ENCODE results near the gene SSRP1. TPM values are rescaled to one million over a fixed set of nuclear protein-coding genes. Genes with fewer than 3 reads are reported as not detected.
A peak's percentile ranks its signal among the peaks of the same experiment; 100 is the strongest.

SSRP1 gene
- polyA plus RNA-seq, 1 donor (not counting 4 experiments of a cell fraction or from before 2014, with no cell fraction given): 115 TPM

- peak overlapping the region; percentile 83 for H3K4me2 ChIP-seq (ENCODE audit: control insufficient read depth, extremely low read depth, insufficient read depth, low read depth, low read length)
- peak overlapping the region; percentile 76 to 92 (median 87) for H3K4me3 ChIP-seq (ENCODE audit: control insufficient read depth in 2 of 3, extremely low read depth in 1 of 3, insufficient read depth in 2 of 3, low read depth in 1 of 3, low read length in 3 of 3)
- H3K79me2 ChIP-seq (ENCODE audit: control insufficient read depth, insufficient read depth, low read length): peaks cover 25% of the 10 kb centered on the region
- peaks cover 2% of the 10 kb centered on the region for H3K9me1 ChIP-seq (ENCODE audit: control insufficient read depth, extremely low read depth, insufficient read depth, low read length)
- H3K4me1 ChIP-seq (ENCODE audit: control insufficient read depth, extremely low read depth, insufficient read depth, low read length): peaks cover 38% of the 10 kb centered on the region
- peak overlapping the region; percentile 71 for H2AFZ ChIP-seq (ENCODE audit: control insufficient read depth, low read length)
- H3K27me3 ChIP-seq (ENCODE audit: control insufficient read depth, extremely low read depth, insufficient read depth, low read length): no peaks in the 10 kb centered on the region
- peak; percentile 49 for FAIRE-seq
- H3K36me3 ChIP-seq (ENCODE audit: control insufficient read depth in 2 of 2, extremely low read depth in 1 of 2, insufficient read depth in 2 of 2, low read length in 2 of 2): peaks cover 24 to 40% of the 10 kb centered on the region in 2 experiments
- TF ChIP-seq EZH2 (IDR thresholded peaks at IDR 0.05; ENCODE audit: low read length) (no peak), CTCF (optimal IDR thresholded peaks at IDR 0.05 in 1 of 3, IDR thresholded peaks at IDR 0.05 in 1 of 3, conservative IDR thresholded peaks at IDR 0.05 in 1 of 3; ENCODE audit: extremely low read depth in 1 of 3, insufficient read depth in 2 of 3, low read length in 3 of 3) (peak in 1 of 3 experiments; percentile 3)
- dilution Hi-C loops (cut with MboI; ENCODE audit: extremely low pct_ligation_motif_present, low sequenced_read_pairs): no loop called here
- DNase-seq (ENCODE audit: low read depth, low spot score): no peak
- H3K27ac ChIP-seq (ENCODE audit: control insufficient read depth, insufficient read depth, low read length): peak overlapping the region; percentile 97
- peak overlapping the region; percentile 93 for H3K9ac ChIP-seq (ENCODE audit: control insufficient read depth, extremely low read depth, insufficient read depth, low read length)
- no peaks in the 10 kb centered on the region for H4K20me1 ChIP-seq (ENCODE audit: control insufficient read depth, extremely low read depth, insufficient read depth, low read length)
- no peaks in the 10 kb centered on the region for H3K9me3 ChIP-seq (ENCODE audit: control insufficient read depth, low read depth, low read length)
Observed at GRCh38 chr11:57325735-57326048, 10.0 kb downstream of the SSRP1 start.

GRCh38 chr11:57324886-57325734, 10.6 kb downstream of the SSRP1 start, which contains the start of gene TNKS1BP1:
TSS of gene TNKS1BP1 (minus strand) at chr11:57324952. CDS start at chr11:57321885, 3,067 bp downstream.
- Histone ChIP-seq H3K4me3 (ENCODE audit: control insufficient read depth in 2 of 3, extremely low read depth in 1 of 3, insufficient read depth in 2 of 3, low read depth in 1 of 3, low read length in 3 of 3) (peak within 1 kb of the TSS; percentile 76 to 92 (median 87)), H3K27me3 (ENCODE audit: control insufficient read depth, extremely low read depth, insufficient read depth, low read length) (no peaks in the 10 kb centered on the region), H3K4me2 (ENCODE audit: control insufficient read depth, extremely low read depth, insufficient read depth, low read depth, low read length) (peak within 1 kb of the TSS; percentile 94), H3K79me2 (ENCODE audit: control insufficient read depth, insufficient read depth, low read length) (peaks cover 31% of the 10 kb centered on the region), H3K36me3 (ENCODE audit: control insufficient read depth in 2 of 2, extremely low read depth in 1 of 2, insufficient read depth in 2 of 2, low read length in 2 of 2) (peaks cover 20 to 40% of the 10 kb centered on the region in 2 experiments), H3K9me1 (ENCODE audit: control insufficient read depth, extremely low read depth, insufficient read depth, low read length) (peaks cover 2% of the 10 kb centered on the region), H2AFZ (ENCODE audit: control insufficient read depth, low read length) (peak within 1 kb of the TSS; percentile 71), H4K20me1 (ENCODE audit: control insufficient read depth, extremely low read depth, insufficient read depth, low read length) (no peaks in the 10 kb centered on the region), H3K9me3 (ENCODE audit: control insufficient read depth, low read depth, low read length) (no peaks in the 10 kb centered on the region), H3K9ac (ENCODE audit: control insufficient read depth, extremely low read depth, insufficient read depth, low read length) (peak within 1 kb of the TSS; percentile 93), H3K4me1 (ENCODE audit: control insufficient read depth, extremely low read depth, insufficient read depth, low read length) (peaks cover 43% of the 10 kb centered on the region), H3K27ac (ENCODE audit: control insufficient read depth, insufficient read depth, low read length) (peak within 1 kb of the TSS; percentile 97)
- FAIRE-seq (peak; percentile 78), DNase-seq (ENCODE audit: low read depth, low spot score) (no peak)
- dilution Hi-C loops (cut with MboI; ENCODE audit: extremely low pct_ligation_motif_present, low sequenced_read_pairs): no loop called here
- TF ChIP-seq EZH2 (IDR thresholded peaks at IDR 0.05; ENCODE audit: low read length) (no peak), CTCF (optimal IDR thresholded peaks at IDR 0.05 in 1 of 3, IDR thresholded peaks at IDR 0.05 in 1 of 3, conservative IDR thresholded peaks at IDR 0.05 in 1 of 3; ENCODE audit: extremely low read depth in 1 of 3, insufficient read depth in 2 of 3, low read length in 3 of 3) (peak in 2 of 3 experiments; percentile 6 to 8)

All from keratinocyte (primary cell).